ENCODE measurements around the gene NTM.

Gene NTM

DNA sequence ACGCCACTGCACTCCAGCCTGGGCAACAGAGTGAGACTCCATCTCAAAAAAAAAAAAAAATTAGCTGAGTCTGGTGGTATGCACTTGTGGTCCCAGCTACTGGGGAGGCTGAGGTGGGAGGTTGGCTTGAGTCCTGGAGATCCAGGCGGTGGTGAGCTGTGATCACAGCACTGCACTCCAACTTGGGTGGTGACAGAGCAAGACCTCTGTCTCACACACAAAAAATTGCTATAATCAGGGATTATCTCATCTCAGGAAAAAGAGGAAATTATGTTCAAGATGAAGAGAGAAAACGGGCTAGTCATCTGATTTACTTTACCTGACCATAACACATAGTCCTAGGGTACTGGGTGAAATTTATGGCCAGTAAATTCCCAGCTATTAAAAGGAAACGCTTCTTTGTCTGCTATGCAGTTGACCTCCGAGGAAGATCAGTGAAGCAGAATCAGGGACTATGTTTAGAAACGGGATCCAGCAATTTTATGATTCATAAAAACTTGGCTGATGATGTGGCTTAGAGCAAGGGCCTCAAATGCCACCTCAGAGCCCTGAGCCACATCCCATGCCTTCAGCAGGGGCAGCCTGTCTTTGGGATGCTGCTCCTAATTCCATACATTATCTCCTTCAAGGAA, 386.2 kb downstream of the NTM start:
- DNase-seq, result no peak

DNA sequence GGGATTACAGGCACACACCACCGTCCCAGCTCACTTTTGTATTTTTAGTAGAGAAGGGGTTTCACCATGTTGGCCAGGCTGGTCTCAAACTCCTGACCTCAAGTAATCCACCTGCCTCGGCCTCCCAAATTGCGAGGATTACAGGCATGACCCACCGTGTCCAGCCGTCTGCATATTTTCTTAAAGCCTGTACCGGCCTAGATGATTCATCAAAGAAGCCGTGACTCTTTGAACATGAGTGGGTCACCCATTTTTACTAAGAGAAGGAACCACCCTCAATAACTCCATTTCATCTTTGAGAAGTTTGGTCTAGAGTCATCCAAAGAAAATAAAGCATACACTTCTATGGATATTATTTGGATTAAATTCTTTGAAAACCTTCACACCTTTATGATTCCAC, 388.3 kb downstream of the NTM start:
- DNase-seq, result no peak

GRCh38 chr11:131759140-131759539, 388.7 kb downstream of the NTM start:
- DNase-seq, result no peak

- no peak for DNase-seq
These were observed 390.0 kb downstream of the NTM start for GRCh38 chr11:131760091-131761061.

DNA sequence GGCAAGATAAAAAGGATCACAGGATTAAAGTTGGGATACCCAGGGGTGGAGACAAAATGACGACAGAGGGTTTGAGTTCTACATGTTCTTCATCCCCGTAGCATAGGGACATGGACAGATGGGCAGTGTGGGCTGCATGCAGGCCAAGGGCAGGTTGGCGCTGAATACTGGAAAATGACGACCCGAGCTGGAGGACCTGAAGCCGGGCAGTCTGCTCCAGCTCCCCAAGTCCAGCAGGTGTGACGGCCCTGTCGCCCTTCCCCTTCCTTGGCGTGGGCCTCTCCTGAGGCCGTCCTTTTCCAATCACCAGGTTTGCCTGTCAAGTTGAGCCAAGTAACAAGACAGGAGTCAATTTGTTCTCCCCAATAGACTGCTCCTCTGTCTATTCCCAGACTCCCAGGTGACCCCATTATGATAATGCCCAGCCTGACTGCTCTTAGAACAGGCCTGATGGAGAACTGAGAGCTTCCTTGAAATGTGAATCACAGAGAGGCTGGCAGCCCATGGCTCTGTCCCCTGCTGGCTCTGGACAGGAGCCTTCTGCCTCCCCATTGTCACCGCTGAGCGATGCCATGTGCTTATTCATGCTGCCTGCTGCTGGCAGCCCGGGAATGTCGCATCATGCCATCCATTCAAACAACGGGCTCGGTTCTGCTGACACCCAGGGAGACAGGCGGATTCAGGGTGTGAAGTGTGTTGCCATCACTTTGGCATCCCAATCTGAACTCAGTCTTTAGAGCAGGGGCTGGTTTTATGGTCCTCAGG, 392.1 kb downstream of the NTM start:
- DNase-seq, result no peak

DNA sequence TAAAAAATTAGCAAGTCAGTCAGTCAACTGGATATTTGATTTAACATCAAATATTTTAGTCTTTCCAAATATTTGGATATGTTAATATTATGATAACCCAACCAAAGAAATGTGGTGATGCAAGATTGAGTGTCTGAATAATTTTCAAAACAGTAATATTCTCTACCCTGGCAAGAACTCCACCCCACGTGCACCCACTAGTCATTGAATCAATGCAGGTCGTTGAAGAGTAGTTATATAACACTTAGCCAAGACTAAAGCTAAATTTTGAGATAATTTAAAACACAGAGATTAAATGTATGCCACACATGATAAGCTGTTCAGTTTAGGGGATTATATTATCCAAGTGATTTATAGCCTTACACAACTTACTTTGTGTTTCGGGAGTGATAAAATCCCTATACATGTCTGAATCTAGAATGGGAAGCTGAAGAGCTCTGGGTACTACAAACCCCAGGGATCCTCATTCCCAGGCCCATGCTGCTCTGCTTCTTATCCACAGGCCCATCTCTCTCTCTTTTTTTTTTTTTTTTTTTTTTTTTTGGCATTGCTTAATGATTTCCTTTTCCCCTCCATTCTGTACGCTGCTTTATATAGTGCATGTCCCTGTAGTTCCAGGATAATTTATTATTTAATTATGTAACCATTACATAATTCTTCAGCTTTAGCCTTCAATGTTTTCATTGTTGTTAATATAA, 392.9 kb downstream of the NTM start:
- DNase-seq, result no peak

DNA sequence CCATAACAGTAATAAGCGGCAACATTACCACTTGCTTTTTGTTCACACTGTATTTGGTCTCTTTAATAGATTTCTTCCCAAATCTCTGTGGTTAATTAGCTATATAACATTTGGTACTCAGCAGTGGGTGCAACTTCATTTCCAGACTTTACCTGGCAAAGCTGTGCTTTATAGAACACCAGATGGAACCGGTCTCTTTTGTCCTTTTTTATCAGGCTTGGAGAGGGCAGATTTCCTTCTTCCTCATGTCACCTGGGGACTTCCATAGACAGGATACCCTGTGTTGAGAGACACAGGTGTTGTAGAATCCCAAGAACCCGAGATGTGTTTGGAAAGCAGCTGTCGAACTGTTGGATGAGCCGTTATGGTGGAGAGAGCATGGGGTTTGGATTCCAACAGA, 393.7 kb downstream of the NTM start:
- DNase-seq, result no peak

DNA sequence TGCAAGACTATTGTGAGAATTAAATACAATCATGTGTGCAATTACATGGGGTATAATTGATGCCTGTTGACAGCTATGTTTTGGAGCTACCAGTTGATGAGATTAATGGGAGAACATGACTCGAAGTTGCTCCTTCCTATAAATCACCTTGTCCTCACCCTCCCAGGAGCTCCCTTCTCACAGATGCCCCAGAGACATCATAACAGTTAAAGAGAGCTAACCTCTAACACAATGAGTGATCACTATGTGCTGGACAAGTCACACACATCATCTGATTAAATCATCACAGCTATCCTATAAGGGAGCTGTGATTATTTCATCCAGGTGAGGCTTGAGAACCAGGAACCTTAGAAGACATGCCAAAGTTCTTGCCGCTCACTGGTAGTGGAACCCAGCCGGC, 394.2 kb downstream of the NTM start:
- no peak for DNase-seq

DNA sequence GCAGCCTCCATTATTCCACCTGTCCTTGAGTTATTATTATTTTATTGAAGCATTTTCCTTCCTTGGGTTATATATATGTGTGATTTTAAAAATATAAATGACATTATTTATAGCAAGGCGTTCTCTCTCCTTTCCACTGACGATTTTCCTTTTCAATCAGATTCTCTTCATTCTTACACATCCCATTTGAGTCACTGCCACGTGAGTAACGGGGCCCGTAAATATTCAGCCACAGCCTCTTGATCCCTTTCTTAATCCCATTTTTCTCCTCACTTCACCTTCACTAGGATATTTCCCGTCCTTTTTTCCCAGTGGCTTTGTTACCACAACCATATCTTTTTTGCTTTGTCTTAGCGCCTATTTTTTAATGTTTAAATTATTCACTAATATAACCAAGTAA, 396.2 kb downstream of the NTM start:
- no peak for DNase-seq

GRCh38 chr11:131767421-131767820, 397.0 kb downstream of the NTM start:
- no peak for DNase-seq

DNA sequence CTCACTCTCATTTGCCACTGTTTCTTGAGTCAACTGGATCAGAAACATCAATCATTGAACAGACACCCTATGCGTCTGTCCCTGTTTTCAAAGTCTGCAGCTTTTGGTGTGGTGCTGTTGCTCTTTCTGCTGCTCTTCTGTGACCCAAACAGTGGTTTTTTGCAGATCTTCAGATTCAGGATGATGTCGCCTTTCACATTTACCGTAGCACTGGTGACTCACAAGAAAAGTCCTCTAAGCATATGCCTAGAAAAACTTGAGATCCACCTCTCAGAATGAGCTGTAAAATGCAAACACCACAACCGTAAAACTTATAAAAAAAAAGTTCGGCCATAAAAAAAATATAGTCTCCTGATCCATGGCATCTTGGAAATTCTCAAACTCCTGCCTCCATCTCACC, 400.4 kb downstream of the NTM start:
- DNase-seq, result no peak

DNA sequence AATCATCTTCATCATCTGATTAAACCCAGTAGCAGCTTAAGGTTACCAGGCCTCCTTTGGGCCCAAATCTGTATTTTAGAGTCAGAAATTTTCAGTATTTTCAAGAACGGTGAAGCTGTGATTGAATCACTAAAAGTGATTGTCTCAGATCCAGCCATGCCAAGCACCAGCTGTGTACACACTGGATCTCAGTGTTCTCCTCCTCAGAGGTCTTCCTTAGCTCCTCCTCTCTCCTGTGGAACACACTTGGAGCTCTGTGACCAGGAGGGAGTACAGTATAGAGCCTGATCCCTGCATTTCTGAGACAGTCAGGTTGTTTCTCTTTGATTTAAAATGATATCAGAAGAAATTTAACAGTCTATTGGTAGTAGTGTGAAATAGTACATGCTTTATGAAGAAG, 401.1 kb downstream of the NTM start:
- DNase-seq, result no peak

DNA sequence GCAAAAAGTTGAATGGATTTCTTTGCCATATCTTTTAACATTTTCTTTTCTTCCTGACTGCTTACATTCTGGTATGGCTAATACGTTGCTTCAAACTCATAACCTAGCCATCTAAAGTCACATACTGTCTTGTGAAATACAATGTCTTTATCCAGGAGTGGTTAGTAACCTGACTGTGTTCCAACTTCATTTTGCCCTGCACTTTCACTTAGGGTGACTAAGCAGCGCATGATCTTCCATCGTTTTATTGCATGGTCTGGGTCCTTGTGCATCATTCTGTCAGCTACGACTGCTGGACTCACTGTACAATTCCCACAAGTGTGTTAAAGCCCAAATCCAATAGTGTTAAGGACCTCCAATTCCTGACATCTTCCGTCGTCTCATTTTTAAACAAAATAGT, 403.2 kb downstream of the NTM start:
- no peak for DNase-seq

DNA sequence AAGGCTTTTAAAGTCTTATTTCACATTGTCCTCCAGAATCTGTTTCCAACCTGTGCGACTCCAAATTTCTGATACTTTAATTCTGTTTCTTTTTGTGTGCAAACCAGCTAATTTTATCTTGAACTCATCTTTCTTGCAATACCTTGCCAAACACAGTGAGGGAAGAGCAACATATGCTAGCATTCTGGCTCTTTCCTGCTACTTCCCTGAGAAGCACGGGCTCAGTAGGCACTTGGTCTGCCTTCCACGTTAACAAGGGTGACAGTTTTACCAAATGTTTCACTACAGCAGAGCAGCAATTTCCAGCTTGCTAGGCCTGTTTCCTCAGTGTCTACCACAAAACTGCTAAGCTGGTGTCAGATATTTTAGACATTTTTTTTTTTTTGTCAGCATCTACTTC, 405.8 kb downstream of the NTM start:
- no peak for DNase-seq

DNA sequence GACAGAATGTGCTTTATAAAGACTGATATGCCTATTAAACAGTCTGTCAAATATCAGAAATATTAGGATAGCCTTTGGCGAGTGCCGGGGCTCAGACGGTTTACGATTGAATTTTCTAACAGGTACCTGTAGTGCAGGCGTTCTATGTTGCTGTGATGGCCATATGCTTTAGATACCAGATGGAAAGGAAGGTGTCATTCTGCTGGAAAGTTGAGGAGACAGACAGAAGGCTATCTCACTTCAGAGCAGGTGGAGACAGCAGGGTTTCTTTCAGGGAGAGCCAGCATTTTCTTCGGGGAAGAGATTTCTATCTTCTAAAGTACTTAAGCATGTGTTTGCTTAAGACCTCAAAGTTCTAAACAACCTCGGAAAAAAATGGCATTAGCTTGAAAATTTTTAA, 415.4 kb downstream of the NTM start:
- no peak for DNase-seq

DNA sequence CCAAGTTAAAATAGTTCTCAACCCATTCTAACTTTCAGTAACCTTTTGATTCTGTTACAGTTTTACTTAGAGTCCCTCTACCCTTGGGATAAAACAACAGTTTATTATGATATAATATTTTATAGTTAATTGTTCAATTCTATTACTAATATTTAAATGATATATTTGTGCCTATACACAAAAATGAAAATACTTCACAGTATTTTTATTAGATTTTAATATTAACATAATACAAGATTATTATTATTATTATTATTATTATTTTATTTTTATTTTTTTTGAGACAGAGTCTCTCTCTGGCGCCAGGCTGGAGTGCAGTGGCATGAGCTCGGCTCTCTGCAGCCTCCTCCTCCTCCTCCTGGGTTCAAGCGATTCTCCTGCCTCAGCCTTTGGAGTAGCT, 416.7 kb downstream of the NTM start:
- no peak for DNase-seq

- DNase-seq, result no peak
These were observed 420.2 kb downstream of the NTM start for GRCh38 chr11:131790586-131790985.

GRCh38 chr11:131792243-131792642, 421.8 kb downstream of the NTM start:
- DNase-seq, result no peak

DNA sequence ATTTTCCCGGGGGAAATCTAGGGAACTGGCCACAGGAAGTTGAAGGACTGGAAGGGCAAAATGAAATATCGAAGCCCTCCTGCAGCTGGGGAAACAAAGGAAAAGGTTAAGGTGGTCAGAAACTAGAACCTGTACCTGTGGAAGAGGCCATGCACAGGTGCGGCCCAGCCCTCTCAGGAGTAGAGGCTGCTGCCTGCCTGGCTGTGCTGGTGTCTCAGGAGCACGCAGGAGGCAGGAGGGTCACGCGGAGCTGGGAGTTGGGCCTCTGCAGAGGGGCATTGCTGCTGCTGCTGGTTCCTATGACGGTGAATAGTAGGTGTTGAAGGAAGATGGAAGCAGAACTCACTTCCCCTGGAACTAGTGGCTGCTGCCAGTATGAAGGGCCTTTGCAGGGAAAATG, 425.7 kb downstream of the NTM start:
- DNase-seq, result no peak

GRCh38 chr11:131796541-131796940, 426.1 kb downstream of the NTM start:
- DNase-seq, result no peak

- no peak for DNase-seq
These were observed 430.0 kb downstream of the NTM start for GRCh38 chr11:131800452-131800851.

DNA sequence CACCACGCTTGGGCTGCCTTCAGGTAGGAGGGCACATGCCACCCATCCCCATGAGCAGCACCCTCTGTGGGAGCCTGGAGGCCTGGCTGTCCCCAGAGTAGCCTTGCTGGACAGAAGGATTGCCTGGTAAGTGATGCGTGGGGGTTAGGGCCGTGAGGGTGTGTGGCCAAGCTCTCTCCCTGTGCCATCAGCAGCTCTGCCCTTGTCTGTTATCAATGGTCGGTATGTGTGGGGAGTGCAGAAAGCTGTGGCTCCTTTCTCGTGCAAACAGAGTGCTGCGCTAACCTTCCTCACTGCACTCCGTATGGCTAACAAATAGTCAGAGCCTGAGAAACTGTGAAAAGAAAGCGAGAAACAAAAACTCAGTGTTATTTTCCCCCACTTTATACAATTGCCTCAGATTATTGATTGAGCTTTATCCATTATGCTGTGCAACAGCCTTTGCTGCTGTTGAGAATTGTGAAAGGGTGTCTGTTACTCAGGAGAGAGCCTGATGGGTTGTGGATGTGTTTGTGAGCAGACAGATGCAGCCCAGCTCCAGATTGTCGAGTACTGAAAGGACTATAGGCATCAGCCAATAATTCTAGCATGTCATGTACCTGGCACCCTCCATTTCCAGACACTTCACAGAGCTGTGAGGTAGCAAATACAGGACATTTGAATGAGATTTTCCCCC, 432.2 kb downstream of the NTM start:
- DNase-seq, result no peak

DNA sequence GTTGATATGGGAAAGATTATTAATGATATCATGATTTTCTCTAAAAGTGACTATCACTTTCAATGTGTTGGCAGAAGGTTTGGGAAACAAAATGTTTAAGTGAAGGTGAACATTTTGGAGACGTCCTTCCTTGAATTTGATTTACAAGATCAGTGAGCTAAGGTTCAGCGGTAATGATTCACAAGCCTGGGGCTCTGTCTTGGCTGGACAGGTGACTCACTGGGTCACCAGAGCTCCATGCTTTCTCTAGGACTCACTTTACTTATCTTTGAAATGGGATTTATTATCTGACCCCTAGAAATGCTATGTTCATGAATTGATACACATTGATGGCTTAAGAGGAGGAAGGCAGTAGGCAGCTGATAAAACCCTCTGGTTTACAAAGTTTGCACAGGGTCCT, 437.5 kb downstream of the NTM start:
- DNase-seq, result no peak

All from NCI-H1092 (cell line).